Uterus (tissue), 2 donors: ENCODE data around the gene HAVCR1.

Experiments
- POLR2A ChIP-seq, 2 donors: fragments of 450-650 bp; IDR thresholded peaks; one replicate each; pipeline ENCODE4 v1.6.1; 2016; ENCODE audit warnings: antibody characterized with exemption in 2 of 2, mild to moderate bottlenecking in 1 of 2, moderate library complexity in 1 of 2
- TF ChIP-seq, protein P1 (sequence below), 4 experiments: fragments of 200-600 bp in 2 of 4; fragments of 450-650 bp in 2 of 4; sonication (generic) in 2 of 4; IDR thresholded peaks; one replicate each; pipeline ENCODE4 v1.5.1; 2016 to 2019; ENCODE audit warnings: antibody characterized with exemption in 4 of 4, mild to moderate bottlenecking in 2 of 4, moderate library complexity in 1 of 4

GRCh38 chr5:157024208-157024959 lies 34.5 kb downstream of the HAVCR1 start:
- TF ChIP-seq, protein P1, sequence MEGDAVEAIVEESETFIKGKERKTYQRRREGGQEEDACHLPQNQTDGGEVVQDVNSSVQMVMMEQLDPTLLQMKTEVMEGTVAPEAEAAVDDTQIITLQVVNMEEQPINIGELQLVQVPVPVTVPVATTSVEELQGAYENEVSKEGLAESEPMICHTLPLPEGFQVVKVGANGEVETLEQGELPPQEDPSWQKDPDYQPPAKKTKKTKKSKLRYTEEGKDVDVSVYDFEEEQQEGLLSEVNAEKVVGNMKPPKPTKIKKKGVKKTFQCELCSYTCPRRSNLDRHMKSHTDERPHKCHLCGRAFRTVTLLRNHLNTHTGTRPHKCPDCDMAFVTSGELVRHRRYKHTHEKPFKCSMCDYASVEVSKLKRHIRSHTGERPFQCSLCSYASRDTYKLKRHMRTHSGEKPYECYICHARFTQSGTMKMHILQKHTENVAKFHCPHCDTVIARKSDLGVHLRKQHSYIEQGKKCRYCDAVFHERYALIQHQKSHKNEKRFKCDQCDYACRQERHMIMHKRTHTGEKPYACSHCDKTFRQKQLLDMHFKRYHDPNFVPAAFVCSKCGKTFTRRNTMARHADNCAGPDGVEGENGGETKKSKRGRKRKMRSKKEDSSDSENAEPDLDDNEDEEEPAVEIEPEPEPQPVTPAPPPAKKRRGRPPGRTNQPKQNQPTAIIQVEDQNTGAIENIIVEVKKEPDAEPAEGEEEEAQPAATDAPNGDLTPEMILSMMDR (IDR thresholded peaks at IDR 0.05) = no peak
- TF ChIP-seq POLR2A (IDR thresholded peaks at IDR 0.05) = no peak
